Glomerular visceral epithelial cell (primary cell): Measurements from ENCODE around the gene SOS2.
A peak's percentile ranks its signal among the peaks of the same experiment; 100 is the strongest.

Experiments
- DNase-seq: peaks from one replicate; pipeline ENCODE4 v3.0.0-alpha.2; 2016; ENCODE audit errors: extremely low spot score

Gene SOS2

GRCh38 chr14:50116181-50116956 is 115.0 kb downstream of the SOS2 start, which contains the start of gene VCPKMT:
Gene VCPKMT, minus strand, starts transcription at chr14:50116572. Its CDS starts 20 bp downstream, at chr14:50116552.
- peak; percentile 90 for DNase-seq

- no peak for DNase-seq
Observed at GRCh38 chr14:50113381-50114035, 117.9 kb downstream of the SOS2 start.

DNA sequence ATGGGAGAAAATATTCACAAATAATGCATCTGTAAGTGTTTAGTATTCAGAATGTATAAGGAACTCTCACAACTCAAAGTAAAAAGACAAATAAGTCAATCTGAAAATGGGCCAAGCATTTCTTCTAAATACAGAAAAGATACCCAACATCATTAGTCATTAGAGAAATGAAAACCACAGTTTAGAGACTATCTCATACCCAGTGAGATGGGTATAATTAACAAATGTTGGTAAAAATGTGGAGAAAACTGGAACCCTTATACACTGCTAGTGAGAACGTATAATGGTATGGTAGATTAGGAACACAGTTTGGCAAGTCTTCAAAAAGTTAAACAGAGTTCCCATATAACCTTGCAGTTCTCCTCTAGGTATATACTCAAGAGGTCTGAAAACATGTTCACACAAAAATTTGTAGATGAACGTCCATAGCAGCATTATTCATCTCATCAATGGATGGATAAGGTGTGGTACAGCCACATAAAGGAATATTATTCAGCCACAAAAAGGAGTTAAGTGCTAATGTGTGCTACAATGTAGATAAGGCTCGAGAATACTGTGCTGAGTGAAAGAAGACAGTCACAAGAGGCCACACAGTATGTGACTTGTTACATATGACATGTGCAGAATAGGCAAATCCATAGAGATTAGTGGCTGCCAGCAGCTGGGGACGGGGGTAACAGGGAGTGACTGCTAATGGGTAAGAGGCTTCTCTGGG is 120.9 kb downstream of the SOS2 start:
- no peak for DNase-seq

GRCh38 chr14:50109342-50109741 is 122.0 kb downstream of the SOS2 start:
- peak; percentile 18 for DNase-seq

- DNase-seq: peak; percentile 32
Observed at GRCh38 chr14:50107850-50108249, 123.5 kb downstream of the SOS2 start.

DNA sequence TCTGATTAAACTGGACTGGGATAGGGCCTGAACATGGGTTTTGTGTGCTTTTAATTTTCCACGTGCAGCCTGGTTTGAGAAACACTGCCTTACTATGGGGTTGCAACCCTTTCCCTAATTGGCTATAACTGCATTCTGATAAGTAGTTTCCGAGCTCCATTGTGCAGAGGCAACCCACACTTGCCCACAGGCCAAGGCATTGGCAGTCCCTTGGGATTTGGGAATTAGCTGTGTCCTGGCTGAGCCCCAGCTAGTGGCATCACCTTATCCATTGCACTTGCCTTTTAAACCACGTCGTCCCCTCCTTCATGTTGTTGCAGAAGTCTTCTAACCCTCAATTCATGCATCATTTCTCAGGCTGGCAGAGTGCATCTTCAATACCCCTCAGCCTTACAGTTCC is 125.2 kb downstream of the SOS2 start:
- no peak for DNase-seq

- no peak for DNase-seq
Observed at GRCh38 chr14:50103558-50103957, 127.8 kb downstream of the SOS2 start.

GRCh38 chr14:50101417-50101816 is 130.0 kb downstream of the SOS2 start:
- DNase-seq: no peak

- DNase-seq: no peak
Observed at GRCh38 chr14:50100805-50101204, 130.6 kb downstream of the SOS2 start.

GRCh38 chr14:50099335-50099734 is 132.0 kb downstream of the SOS2 start:
- DNase-seq: peak; percentile 57

DNA sequence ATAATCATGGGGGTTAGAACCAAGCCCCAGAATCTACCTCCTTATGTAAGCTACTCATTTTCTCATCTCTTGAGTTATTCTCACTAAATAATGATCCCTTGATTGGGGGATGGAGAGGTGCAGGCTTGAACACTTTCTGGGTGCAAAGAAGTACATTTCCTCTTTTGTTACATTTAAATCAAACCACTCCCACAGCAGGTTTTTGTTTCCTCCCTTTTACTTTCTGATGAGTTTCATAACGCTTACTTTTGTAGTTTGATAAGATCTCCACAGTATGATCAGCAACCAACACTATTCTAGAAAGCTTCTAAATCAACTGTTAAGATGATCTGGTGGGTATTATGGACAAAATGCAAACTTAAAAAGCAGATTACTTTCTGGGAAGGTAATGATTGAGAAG is 135.5 kb downstream of the SOS2 start:
- DNase-seq: no peak

- DNase-seq: no peak
Observed at GRCh38 chr14:50094056-50094755, 137.2 kb downstream of the SOS2 start.

DNA sequence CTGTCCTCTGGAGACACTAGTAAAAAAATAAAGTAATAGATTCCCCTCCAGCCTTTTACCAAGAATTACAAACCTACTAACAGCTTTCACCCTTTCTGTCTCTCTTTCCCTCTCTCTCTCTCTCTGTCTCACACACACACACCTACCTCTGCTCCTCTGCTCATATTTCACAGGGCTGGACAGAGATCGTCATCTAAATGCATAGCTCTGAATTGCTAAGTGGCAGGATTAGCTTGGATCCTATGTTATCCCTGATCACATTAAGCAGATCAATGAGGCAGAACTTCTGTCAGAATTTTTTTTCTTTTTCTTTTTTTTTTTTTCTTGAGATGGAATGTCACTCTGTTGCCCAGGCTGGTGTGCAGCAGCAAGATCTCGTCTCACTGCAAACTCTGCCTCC is 137.9 kb downstream of the SOS2 start:
- no peak for DNase-seq

DNA sequence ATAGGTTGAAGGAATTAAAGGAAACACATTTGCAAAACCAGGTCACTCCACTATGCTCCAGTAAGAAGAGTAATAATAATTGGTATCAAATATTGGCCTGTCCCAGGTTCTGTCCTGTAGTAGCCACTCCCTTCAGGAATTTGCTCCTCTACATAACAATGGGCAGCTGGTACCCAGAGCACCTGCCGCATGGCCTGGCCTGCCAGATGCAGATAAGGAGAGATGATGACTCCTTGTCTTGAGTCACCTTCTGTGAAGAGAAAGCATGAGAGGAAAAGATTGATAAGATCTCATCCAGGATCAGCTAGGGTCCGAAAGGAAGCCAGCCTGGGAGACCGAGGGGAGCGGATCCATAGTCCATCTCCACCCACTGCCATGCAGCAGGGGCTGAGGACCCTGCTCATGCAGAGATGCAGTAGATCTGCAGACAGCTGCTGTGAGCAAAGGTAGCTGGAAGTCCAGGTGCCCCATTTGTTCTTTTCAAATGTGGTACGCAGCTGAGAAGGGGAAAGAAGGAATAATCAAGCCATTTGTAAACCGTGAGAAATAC is 139.3 kb downstream of the SOS2 start:
- no peak for DNase-seq

- no peak for DNase-seq
Observed at GRCh38 chr14:50091240-50091913, 140.0 kb downstream of the SOS2 start.

DNA sequence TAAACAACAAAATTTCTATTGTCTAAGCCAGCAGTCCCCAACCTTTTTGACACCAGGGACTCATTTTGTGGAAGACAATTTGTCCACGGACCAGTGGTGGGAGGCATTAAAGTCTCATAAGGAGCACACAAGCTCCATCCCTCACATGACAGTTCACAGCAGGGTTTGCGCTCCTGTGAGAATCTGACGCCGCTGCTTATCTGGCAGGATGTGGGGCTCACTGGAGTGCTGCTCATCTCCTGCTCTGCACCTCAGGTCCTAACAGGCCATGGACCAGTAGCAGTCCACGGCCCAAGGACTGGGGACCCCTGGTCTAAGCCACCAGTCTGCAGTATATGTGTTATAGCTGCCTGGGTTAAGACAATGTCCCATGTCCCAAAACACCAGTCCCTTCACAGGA is 142.2 kb downstream of the SOS2 start:
- DNase-seq: no peak

- no peak for DNase-seq
Observed at GRCh38 chr14:50088731-50089130, 142.6 kb downstream of the SOS2 start.

DNA sequence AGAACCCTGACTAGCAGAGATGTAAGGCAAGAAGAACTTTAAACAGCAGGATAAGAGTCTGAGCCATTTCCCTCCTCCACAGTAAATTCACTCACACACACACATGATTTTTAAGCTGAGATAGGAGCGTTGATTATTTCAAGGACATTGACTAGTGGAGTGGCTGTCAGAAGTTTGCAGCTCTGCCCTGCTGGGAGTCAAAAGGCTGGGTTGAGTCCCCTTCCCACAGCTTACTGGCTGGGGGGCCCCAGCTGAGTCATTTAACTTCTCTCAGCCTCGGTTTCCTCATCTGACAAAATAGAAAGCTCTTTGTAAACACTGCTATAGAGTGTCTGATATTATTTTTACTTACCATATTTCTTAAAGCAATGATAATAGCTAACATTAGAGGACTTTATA is 143.3 kb downstream of the SOS2 start:
- DNase-seq: no peak

GRCh38 chr14:50087341-50088116 is 143.8 kb downstream of the SOS2 start:
- DNase-seq: no peak

- DNase-seq: no peak
Observed at GRCh38 chr14:50086321-50086711, 145.1 kb downstream of the SOS2 start.
